Choroid plexus epithelial cell (primary cell): ENCODE results near the gene TLK1.

Experiments used
- DNase-seq: peaks from one replicate; pipeline ENCODE4 v3.0.0-alpha.2; 2010; ENCODE audit warnings: low read depth
- H3K4me3 ChIP-seq: 2 replicates; pipeline ENCODE4 v1.5.1; 2011; ENCODE audit warnings: low read depth, mild to moderate bottlenecking, control low read depth, low read length, moderate library complexity
- TF ChIP-seq, protein P1 (sequence below): conservative IDR thresholded peaks from 2 replicates; pipeline ENCODE4 v1.5.1; 2011; ENCODE audit warnings: low read depth, mild to moderate bottlenecking, control low read depth, inconsistent platforms, low read length, moderate library complexity

The TLK1 gene

DNA sequence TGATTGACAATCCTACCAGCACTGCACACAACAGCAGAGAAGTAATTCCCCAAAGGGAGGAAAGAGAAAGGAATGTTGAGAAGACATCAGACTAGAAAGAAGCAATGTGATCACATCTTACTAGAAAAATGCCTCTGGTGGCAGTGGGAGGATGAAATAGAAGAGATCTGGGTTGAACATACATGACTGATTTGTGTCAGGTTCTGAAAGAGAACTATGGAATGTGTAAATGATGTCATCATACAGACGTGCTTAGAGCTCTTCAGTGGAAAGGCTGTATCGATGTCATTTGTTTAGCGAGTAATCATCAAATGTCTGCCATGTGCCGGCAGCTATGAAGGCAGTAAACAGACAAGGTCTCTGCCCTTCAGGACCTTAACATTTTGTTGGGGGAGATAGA lies 206.8 kb downstream of the TLK1 start:
- no peak overlapping the region for H3K4me3 ChIP-seq
- TF ChIP-seq, protein P1, sequence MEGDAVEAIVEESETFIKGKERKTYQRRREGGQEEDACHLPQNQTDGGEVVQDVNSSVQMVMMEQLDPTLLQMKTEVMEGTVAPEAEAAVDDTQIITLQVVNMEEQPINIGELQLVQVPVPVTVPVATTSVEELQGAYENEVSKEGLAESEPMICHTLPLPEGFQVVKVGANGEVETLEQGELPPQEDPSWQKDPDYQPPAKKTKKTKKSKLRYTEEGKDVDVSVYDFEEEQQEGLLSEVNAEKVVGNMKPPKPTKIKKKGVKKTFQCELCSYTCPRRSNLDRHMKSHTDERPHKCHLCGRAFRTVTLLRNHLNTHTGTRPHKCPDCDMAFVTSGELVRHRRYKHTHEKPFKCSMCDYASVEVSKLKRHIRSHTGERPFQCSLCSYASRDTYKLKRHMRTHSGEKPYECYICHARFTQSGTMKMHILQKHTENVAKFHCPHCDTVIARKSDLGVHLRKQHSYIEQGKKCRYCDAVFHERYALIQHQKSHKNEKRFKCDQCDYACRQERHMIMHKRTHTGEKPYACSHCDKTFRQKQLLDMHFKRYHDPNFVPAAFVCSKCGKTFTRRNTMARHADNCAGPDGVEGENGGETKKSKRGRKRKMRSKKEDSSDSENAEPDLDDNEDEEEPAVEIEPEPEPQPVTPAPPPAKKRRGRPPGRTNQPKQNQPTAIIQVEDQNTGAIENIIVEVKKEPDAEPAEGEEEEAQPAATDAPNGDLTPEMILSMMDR, result no peak
- DNase-seq, result peak; percentile 54

DNA sequence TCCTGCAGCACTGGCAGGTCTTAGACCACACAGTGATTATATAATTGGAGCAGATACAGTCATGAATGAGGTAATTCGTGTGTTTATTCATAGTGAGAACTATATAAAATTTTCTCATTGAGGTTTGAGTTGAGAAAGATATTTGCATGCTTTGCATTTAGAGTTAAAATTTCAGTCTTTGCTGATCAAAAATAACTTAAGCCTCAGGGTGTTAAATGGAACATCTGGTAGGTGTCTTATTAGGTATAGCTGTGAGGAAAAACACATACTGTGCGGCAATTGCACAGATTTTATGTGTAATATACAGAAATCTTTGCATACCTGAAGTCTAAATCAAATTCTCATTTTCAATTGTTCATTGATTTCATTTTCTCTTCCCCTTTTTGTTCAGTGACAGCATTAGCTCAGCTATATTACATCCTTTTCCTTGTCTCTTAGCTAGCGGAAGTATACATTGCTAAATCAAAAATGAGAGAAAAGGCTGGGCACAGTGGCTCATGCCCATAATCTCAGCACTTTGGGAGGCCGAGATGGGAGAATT lies 210.4 kb downstream of the TLK1 start:
- H3K4me3 ChIP-seq, result no peak overlapping the region
- TF ChIP-seq, protein P1, result no peak
- no peak for DNase-seq

DNA sequence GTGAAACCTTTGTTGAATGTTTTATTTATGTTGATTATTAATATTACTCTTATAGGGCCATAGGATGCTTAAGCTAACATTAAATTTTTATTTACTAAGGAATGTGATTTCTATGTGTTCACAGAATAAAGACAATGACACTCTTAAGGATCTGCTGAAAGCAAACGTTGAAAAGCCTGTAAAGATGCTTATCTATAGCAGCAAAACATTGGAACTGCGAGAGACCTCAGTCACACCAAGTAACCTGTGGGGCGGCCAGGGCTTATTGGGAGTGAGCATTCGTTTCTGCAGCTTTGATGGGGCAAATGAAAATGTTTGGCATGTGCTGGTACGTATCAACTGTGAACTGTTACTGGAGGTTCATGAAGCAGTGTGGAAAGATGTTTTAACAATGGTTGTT lies 211.3 kb downstream of the TLK1 start:
- TF ChIP-seq, protein P1, result no peak
- H3K4me3 ChIP-seq, result no peak overlapping the region
- DNase-seq, result no peak

DNA sequence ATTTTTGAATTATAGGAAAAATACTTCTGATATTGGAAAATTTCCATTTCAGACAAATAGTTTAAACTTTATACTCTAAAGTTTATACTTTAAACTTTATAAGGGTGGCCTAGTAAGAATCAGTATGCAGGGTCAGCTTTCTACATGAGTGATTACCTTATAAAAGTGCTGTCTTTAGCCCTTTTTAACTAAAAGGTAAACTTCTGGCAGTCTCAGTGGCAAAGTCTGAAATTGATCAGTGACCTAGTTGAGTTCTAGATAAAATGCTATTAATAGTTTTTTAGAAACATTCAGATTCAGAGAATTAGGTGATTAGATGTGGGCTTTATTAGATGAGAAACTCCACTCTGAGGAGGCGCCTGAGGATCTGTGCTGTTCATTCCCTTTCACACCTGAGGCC lies 216.1 kb downstream of the TLK1 start:
- H3K4me3 ChIP-seq, result no peak overlapping the region
- TF ChIP-seq, protein P1, result no peak
- no peak for DNase-seq

DNA sequence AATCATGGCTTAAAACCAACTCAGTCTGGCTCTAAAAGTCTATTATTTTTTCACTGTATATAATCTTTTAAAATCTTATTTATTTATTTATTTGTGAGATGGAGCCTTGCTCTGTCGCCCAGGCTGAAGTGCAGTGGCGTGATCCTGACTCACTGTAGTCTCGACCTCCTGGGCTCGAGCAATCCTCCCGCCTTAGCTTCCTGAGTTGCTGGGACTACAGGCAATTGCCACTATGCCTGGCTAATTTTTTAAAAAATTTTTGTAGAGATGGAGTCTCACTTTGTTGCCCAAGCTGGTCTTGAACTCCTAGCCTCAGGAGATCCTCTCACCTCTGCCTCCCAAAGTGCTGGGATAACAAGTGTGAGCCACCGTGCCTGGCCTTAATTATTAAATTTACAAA lies 217.1 kb downstream of the TLK1 start:
- TF ChIP-seq, protein P1, result no peak
- peak; percentile 50 for DNase-seq
- no peak overlapping the region for H3K4me3 ChIP-seq

DNA sequence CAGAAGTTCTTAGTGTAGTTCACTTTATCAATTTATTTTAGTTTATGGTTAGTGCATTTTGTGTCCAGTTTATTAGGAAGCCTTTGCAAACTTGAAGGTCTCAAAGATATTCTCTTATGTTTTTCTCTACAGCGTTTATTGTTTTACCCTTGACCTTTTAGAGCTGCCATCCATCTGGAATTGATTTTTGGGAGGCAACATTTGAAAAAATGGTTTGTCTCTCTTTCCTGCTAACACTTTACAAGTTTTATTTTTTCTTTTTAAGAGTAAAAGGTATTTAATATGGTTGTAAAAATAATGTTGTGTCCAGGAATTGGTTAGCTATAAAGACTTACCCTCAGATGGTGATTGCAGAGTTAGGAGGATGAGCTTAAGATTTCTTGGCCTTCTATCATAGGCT lies 217.7 kb downstream of the TLK1 start:
- TF ChIP-seq, protein P1, result no peak
- DNase-seq, result no peak

DNA sequence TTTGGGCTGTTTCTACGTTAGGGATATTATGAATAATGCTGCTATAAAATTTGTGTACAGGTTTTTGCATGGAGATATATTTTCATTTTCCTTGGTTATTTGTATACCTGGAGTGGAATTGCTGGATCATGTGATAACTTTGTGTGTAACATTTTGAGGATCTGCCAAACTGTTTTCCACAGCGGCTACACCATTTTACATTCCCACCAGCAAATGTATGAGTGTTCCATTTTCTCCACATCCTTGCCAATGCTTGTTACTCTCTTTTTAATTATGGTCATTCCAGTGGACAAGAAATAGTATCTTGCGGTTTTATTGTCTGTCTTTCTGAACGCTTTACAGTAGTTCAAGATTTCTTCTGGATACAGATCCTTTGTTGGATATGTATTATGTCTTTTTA lies 218.1 kb downstream of the TLK1 start:
- no peak for DNase-seq
- TF ChIP-seq, protein P1, result no peak
- no peak overlapping the region for H3K4me3 ChIP-seq

More for the DNA sequence above, 217.7 kb downstream of the TLK1 start:
- H3K4me3 ChIP-seq, result no peak overlapping the region
